OCI-M2 (cell line): ENCODE data around the gene TENT4A.
A peak's percentile ranks its signal among the peaks of the same experiment; 100 is the strongest.
"Not testable (repeated sequence)": the region's sequence is repeated elsewhere in the genome, so short reads cannot be mapped to it uniquely, and the experiment has no call there.

Source experiments
- DNase-seq: peaks from one replicate; lab custom pipeline; 2025; ENCODE audit not compliant: unreplicated experiment; lab: John Stamatoyannopoulos, UW

Gene TENT4A

GRCh38 chr5:6713274-6714225 is at the start of gene TENT4A:
TENT4A (plus strand) TSS chr5:6713432; CDS start chr5:6713984, 552 bp downstream.
- no peak for DNase-seq

GRCh38 chr5:6666762-6667161 is 46.5 kb upstream of the TENT4A start:
- no peak for DNase-seq

GRCh38 chr5:6667648-6668047 is 45.6 kb upstream of the TENT4A start:
- no peak for DNase-seq

GRCh38 chr5:6668717-6669116 is 44.5 kb upstream of the TENT4A start:
- not testable (repeated sequence) for DNase-seq

- no peak for DNase-seq
Measured at GRCh38 chr5:6673031-6673430, 40.2 kb upstream of the TENT4A start.

- DNase-seq, result no peak
Measured at GRCh38 chr5:6673963-6674362, 39.3 kb upstream of the TENT4A start.

- DNase-seq, result no peak
Measured at GRCh38 chr5:6674421-6674820, 38.8 kb upstream of the TENT4A start.

GRCh38 chr5:6674886-6675285 is 38.3 kb upstream of the TENT4A start:
- DNase-seq, result no peak

GRCh38 chr5:6675784-6676491 is 37.3 kb upstream of the TENT4A start:
- no peak for DNase-seq

- no peak for DNase-seq
Measured at GRCh38 chr5:6676702-6677101, 36.5 kb upstream of the TENT4A start.

GRCh38 chr5:6678385-6678784 is 34.8 kb upstream of the TENT4A start:
- DNase-seq, result no peak

GRCh38 chr5:6680922-6681321 is 32.3 kb upstream of the TENT4A start:
- no peak for DNase-seq

GRCh38 chr5:6681682-6682081 is 31.6 kb upstream of the TENT4A start:
- no peak for DNase-seq

GRCh38 chr5:6682239-6682638 is 31.0 kb upstream of the TENT4A start:
- DNase-seq, result no peak

- DNase-seq, result no peak
Measured at GRCh38 chr5:6683241-6683640, 30.0 kb upstream of the TENT4A start.

GRCh38 chr5:6684075-6684474 is 29.2 kb upstream of the TENT4A start:
- DNase-seq, result no peak

GRCh38 chr5:6686501-6686900 is 26.7 kb upstream of the TENT4A start:
- DNase-seq, result no peak

GRCh38 chr5:6686915-6687409 is 26.3 kb upstream of the TENT4A start:
- peak; percentile 5 for DNase-seq

GRCh38 chr5:6687505-6687904 is 25.7 kb upstream of the TENT4A start:
- no peak for DNase-seq

- no peak for DNase-seq
Measured at GRCh38 chr5:6692906-6693305, 20.3 kb upstream of the TENT4A start.

- DNase-seq, result no peak
Measured at GRCh38 chr5:6698696-6699095, 14.5 kb upstream of the TENT4A start.

GRCh38 chr5:6699357-6699756 is 13.9 kb upstream of the TENT4A start:
- no peak for DNase-seq
